ENCODE results near the gene CCSAP. TPM values are rescaled to one million over a fixed set of nuclear protein-coding genes. Genes with fewer than 3 reads are reported as not detected.

The CCSAP gene
- total RNA-seq, 1 donor from 2014 or later: 9.1 TPM

- H3K27me3 Mint-ChIP-seq (ENCODE audit: low read depth): peaks cover 39% of the 10 kb centered on the region
- no peak overlapping the region for H3K4me3 Mint-ChIP-seq
- no peaks in the 10 kb centered on the region for H3K36me3 Mint-ChIP-seq (ENCODE audit: low read depth)
- peaks cover 7% of the 10 kb centered on the region for H3K9me3 Mint-ChIP-seq
- no peak overlapping the region for H3K27ac Mint-ChIP-seq (ENCODE audit: unreplicated experiment)
- peaks cover under 1% of the 10 kb centered on the region for H3K4me1 Mint-ChIP-seq
- no peak for DNase-seq (ENCODE audit: low read depth, low spot score)
- TF ChIP-seq CTCF (conservative IDR thresholded peaks at IDR 0.05): no peak
Observed at GRCh38 chr1:229352975-229353374, 10.1 kb upstream of the CCSAP start.

- no peak overlapping the region for H3K27ac Mint-ChIP-seq (ENCODE audit: unreplicated experiment)
- peaks cover 8% of the 10 kb centered on the region for H3K4me1 Mint-ChIP-seq
- no peak for DNase-seq (ENCODE audit: low read depth, low spot score)
- H3K9me3 Mint-ChIP-seq: peaks cover 4% of the 10 kb centered on the region
- no peak overlapping the region for H3K4me3 Mint-ChIP-seq
- H3K27me3 Mint-ChIP-seq (ENCODE audit: low read depth): peaks cover 38% of the 10 kb centered on the region
- H3K36me3 Mint-ChIP-seq (ENCODE audit: low read depth): no peaks in the 10 kb centered on the region
- TF ChIP-seq CTCF (conservative IDR thresholded peaks at IDR 0.05): no peak
Observed at GRCh38 chr1:229349463-229350385, 6.9 kb upstream of the CCSAP start.

DNA sequence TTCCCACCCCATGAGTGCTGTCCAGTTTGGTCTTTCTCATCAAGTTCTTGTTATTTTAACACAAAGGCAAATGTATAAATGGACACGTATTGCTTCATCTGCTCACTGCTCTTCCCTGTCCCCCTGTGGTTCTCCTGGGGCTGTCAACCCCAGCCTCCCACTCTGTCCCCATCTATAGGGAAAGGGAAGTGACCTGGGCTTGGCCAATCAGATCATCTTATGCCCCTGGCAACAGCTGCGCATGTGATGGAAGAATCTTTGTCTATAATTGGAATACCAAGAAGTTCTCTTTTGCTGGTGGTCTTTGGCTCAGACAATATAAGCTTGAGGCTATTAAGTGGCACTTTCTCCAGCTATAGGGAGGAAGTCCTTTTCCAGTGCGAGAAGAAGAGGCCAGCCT lies 4.7 kb upstream of the CCSAP start:
- Mint-ChIP-seq H3K4me3 (peak overlapping the region; percentile 81), H3K4me1 (peaks cover 14% of the 10 kb centered on the region)

DNA sequence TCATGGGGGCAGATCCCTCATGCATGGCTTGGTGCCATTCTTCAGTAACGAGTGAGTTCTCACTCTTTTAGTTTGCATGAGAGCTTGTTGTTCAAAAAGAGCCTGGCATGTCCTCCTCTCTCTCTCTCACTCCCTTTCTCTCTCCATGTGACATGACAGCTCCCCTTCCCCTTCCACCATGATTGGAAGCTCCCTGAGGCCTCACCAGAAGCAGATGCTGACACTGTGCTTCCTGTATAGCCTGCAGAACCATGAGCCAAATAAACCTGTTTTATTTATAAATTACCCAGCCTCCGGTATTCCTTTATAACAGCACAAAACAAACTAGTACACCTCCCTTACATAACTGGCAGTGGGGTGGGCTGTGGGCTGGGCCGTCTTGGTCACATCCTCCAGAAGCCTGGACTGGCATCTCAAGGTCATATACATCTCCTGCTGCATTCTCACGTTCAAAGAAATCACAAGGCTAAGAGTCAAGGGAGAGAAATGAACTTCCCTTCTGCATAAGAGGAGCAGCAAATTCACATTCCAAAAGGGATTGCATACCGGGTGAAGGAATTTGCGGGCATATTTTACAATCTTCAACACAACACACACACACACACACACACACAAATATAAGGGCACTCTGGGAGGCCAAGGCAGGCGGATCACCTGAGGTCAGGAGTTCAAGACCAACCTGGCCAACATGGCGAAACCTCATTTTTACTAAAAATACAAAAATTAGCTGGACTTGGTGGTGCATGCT lies 2.3 kb upstream of the CCSAP start:
- no peaks in the 10 kb centered on the region for H3K9me3 Mint-ChIP-seq
- peak overlapping the region; percentile 87 for H3K4me3 Mint-ChIP-seq
- H3K27ac Mint-ChIP-seq (ENCODE audit: unreplicated experiment): no peak overlapping the region

More for the DNA sequence above, 4.7 kb upstream of the CCSAP start:
- Mint-ChIP-seq H3K9me3 (no peaks in the 10 kb centered on the region), H3K36me3 (ENCODE audit: low read depth) (no peaks in the 10 kb centered on the region), H3K27ac (ENCODE audit: unreplicated experiment) (no peak overlapping the region), H3K27me3 (ENCODE audit: low read depth) (peaks cover 30% of the 10 kb centered on the region)
- no peak for DNase-seq (ENCODE audit: low read depth, low spot score)
- TF ChIP-seq CTCF (conservative IDR thresholded peaks at IDR 0.05): no peak

More for the DNA sequence above, 2.3 kb upstream of the CCSAP start:
- peaks cover 26% of the 10 kb centered on the region for H3K27me3 Mint-ChIP-seq (ENCODE audit: low read depth)
- peaks cover 27% of the 10 kb centered on the region for H3K4me1 Mint-ChIP-seq
- no peaks in the 10 kb centered on the region for H3K36me3 Mint-ChIP-seq (ENCODE audit: low read depth)
- TF ChIP-seq CTCF (conservative IDR thresholded peaks at IDR 0.05): no peak
- DNase-seq (ENCODE audit: low read depth, low spot score): no peak
